Measurements from ENCODE around the gene UBAC2. TPM values are rescaled to one million over a fixed set of nuclear protein-coding genes. Genes with fewer than 3 reads are reported as not detected.
A peak's percentile ranks its signal among the peaks of the same experiment; 100 is the strongest.

UBAC2 gene
- total RNA-seq, 4 donors from 2014 or later = 56.8 to 88.5 (median 77.7) TPM

DNA sequence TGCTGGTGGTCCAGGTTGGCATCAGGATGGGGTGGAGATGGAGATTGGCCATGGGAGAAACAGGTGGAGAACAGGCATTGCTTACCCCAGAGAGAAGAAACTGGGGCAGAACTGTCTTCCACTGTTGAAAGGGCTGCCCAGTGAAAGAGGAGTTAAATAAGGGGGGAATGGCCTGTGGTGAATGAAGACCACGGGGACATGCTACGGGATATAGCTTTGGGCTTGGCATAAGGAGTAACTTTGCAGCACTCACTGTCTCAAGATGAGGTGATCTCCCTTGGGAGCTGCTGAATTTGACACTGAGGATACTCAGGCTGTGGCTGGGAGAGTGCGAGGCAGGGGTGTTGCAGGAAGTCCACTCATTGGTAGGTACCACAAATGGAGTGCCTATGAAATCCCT, 68.2 kb downstream of the UBAC2 start:
- no peaks in the 10 kb centered on the region for H3K9me3 ChIP-seq
- H3K4me1 ChIP-seq = peaks cover 0 to 6% of the 10 kb centered on the region in 2 donors
- no peaks in the 10 kb centered on the region for H3K36me3 ChIP-seq
- H3K27ac ChIP-seq = no peak overlapping the region
- no peak overlapping the region for H3K4me3 ChIP-seq (replicated peaks in 1 of 3)
- TF ChIP-seq POLR2A (IDR thresholded peaks at IDR 0.05) = no peak
- TF ChIP-seq, protein P1, sequence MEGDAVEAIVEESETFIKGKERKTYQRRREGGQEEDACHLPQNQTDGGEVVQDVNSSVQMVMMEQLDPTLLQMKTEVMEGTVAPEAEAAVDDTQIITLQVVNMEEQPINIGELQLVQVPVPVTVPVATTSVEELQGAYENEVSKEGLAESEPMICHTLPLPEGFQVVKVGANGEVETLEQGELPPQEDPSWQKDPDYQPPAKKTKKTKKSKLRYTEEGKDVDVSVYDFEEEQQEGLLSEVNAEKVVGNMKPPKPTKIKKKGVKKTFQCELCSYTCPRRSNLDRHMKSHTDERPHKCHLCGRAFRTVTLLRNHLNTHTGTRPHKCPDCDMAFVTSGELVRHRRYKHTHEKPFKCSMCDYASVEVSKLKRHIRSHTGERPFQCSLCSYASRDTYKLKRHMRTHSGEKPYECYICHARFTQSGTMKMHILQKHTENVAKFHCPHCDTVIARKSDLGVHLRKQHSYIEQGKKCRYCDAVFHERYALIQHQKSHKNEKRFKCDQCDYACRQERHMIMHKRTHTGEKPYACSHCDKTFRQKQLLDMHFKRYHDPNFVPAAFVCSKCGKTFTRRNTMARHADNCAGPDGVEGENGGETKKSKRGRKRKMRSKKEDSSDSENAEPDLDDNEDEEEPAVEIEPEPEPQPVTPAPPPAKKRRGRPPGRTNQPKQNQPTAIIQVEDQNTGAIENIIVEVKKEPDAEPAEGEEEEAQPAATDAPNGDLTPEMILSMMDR (IDR thresholded peaks at IDR 0.05) = no peak
- DNase-seq = no peak
- WGBS, 2 donors = 81 to 85% methylated on average over 3 of the region's 3 CpGs
- intact Hi-C loops (cut with DNase I) = loop anchor here (5.0 kb wide), 1 partner anchor 113 kb away; no protein-coding TSS in a partner anchor
- no peaks in the 10 kb centered on the region for H3K27me3 ChIP-seq

DNA sequence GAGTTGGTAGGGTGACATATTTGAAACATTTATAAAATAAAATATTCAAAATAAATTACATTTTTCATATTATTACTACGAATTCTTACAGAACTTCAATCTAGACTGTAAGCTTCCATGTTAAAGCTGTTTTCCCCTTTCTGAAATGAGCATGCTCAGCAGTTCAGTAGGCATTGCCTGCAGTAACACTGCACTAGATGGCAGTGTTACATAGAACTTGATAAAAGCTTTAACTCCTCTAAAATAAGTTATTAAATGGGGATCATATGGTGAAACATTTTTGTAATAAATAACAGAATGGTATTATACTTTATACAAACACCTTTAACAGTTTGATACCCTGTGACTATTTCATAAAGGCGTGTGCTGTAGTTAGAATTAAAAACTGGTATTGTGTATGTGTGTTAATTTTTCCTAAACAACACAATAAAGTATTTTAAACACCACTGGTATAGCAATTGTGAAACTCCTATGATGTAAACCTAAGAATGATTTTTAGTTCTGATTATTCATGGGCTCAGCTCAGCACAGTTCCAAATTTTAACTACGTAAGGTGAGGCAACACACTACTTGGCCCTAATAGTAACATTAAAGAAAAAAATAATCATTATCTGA, 69.1 kb downstream of the UBAC2 start:
- H3K27ac ChIP-seq = no peak overlapping the region
- no peak overlapping the region for H3K4me3 ChIP-seq (replicated peaks in 1 of 3)
- no peak for TF ChIP-seq POLR2A (IDR thresholded peaks at IDR 0.05)
- TF ChIP-seq, protein P1 (IDR thresholded peaks at IDR 0.05) = peak in 4 of 6 experiments; percentile 56 to 81 (median 73)
- no peaks in the 10 kb centered on the region for H3K36me3 ChIP-seq
- intact Hi-C loops (cut with DNase I) = loop anchor here (5.0 kb wide), 2 partner anchors 113 to 168 kb away; no protein-coding TSS in a partner anchor
- 69% methylated on average over 3 of the region's 3 CpGs for WGBS, 2 donors
- DNase-seq = no peak
- no peaks in the 10 kb centered on the region for H3K9me3 ChIP-seq
- no peaks in the 10 kb centered on the region for H3K27me3 ChIP-seq
- H3K4me1 ChIP-seq = peaks cover 0 to 6% of the 10 kb centered on the region in 2 donors

DNA sequence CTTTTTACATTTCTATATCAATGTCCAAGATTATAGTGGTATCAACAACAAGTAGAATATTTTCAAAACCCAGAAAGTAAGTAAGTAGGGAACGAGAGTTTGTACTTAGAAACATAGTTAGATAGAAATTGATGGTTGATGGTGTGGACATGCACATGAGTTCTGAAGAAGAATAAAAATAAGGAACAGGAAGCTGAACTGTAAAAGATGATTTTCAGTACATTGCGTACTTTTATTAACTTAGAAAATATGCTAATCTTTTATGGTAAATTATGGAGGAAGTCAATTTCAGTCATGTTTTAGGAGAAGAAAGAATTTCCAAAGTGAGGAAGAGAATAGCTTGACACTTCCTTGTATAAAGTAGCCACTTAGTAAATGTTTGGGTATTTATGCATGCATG, 69.9 kb downstream of the UBAC2 start:
- H3K27me3 ChIP-seq = no peaks in the 10 kb centered on the region
- intact Hi-C loops (cut with DNase I) = loop anchor here (5.0 kb wide), 1 partner anchor 167 kb away; no protein-coding TSS in a partner anchor
- H3K4me3 ChIP-seq (replicated peaks in 1 of 3) = no peak overlapping the region
- DNase-seq = no peak
- 90 to 94% methylated on average over 2 of the region's 2 CpGs for WGBS, 2 donors
- H3K4me1 ChIP-seq = peaks cover 3 to 6% of the 10 kb centered on the region in 2 donors
- H3K9me3 ChIP-seq = no peaks in the 10 kb centered on the region
- no peak for TF ChIP-seq POLR2A (IDR thresholded peaks at IDR 0.05)
- TF ChIP-seq, protein P1 (IDR thresholded peaks at IDR 0.05) = no peak
- H3K36me3 ChIP-seq = no peaks in the 10 kb centered on the region
- H3K27ac ChIP-seq = no peak overlapping the region

DNA sequence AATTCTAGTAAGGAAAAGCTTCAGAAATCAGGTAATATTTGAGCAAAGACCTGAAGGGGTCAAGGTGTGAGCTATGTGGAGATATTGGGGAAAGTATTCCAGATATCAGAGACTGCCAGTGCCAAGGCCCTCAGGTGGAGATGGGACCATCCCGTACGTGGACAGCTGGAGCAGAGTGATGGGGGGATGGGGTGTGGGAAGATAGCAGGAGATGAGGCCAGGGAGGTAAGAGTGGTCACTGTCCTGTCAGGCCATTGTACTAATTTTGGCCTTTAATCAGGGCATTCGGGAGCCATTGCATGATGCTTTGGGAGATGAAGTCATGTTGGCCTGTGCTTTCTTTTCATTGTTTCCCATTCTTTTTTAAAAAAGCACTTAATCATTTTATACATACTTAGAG, 70.6 kb downstream of the UBAC2 start:
- intact Hi-C loops (cut with DNase I) = loop anchor here (5.0 kb wide), 1 partner anchor 166 kb away; no protein-coding TSS in a partner anchor
- 85 to 88% methylated on average over 3 of the region's 3 CpGs for WGBS, 2 donors
- peak overlapping the region in 2 of 3 donors; percentile 13 to 26 for H3K27ac ChIP-seq

DNA sequence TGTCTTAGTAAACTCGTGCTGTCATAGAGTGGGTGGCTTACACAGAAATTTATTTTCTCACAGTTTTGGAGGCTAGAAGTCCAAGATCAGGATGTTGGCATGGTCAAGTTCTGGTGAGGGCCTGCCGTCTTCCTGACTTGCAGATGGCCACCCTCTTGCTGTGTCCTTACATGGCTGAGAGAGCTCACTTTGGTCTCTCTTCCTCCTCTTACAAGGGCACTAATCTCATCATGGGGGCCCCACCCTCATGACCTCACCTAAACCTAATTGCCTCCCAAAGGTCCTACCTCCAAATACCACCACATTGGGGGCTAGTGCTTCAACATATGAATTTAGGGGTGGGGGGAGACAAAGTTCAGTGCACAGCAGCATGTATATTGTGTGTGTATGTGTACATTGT, 71.8 kb downstream of the UBAC2 start:
- intact Hi-C loops (cut with DNase I) = loop anchor here (5.0 kb wide), 1 partner anchor 165 kb away; no protein-coding TSS in a partner anchor
- TF ChIP-seq, protein P1 (IDR thresholded peaks at IDR 0.05) = no peak
- TF ChIP-seq POLR2A (IDR thresholded peaks at IDR 0.05) = no peak
- Histone ChIP-seq H3K4me1 (peaks cover 3 to 6% of the 10 kb centered on the region in 2 donors), H3K9me3 (no peaks in the 10 kb centered on the region), H3K27ac (peak overlapping the region in 1 of 3 donors; percentile 13), H3K27me3 (no peaks in the 10 kb centered on the region), H3K36me3 (no peaks in the 10 kb centered on the region), H3K4me3 (replicated peaks in 1 of 3) (no peak overlapping the region)
- no peak for DNase-seq
- WGBS, 2 donors = 100% methylated on average over 2 of the region's 2 CpGs

More for the DNA sequence above, 70.6 kb downstream of the UBAC2 start:
- no peaks in the 10 kb centered on the region for H3K27me3 ChIP-seq
- H3K4me3 ChIP-seq (replicated peaks in 1 of 3) = no peak overlapping the region
- H3K9me3 ChIP-seq = no peaks in the 10 kb centered on the region
- TF ChIP-seq POLR2A (IDR thresholded peaks at IDR 0.05) = no peak
- TF ChIP-seq, protein P1 (IDR thresholded peaks at IDR 0.05) = no peak
- peaks cover 3 to 6% of the 10 kb centered on the region in 2 donors for H3K4me1 ChIP-seq
- DNase-seq = no peak
- no peaks in the 10 kb centered on the region for H3K36me3 ChIP-seq
